Gastroesophageal sphincter (tissue), 3 donors: ENCODE results near the gene IPO11.

ENCODE experiments used
- CTCF ChIP-seq, 4 experiments: fragments of 200-600 bp in 2 of 4; fragments of 450-650 bp in 2 of 4; sonication (generic) in 1 of 4; IDR thresholded peaks; one replicate each; pipeline ENCODE4 v1.5.1; 2017 to 2019; ENCODE audit warnings: antibody characterized with exemption in 4 of 4, mild to moderate bottlenecking in 2 of 4, moderate library complexity in 2 of 4
- POLR2AphosphoS5 ChIP-seq: sonication (generic); formaldehyde crosslinking; IDR thresholded peaks from one replicate; pipeline ENCODE4 v1.6.1; 2017; ENCODE audit warnings: antibody characterized with exemption

- TF ChIP-seq POLR2AphosphoS5, result no peak
- TF ChIP-seq CTCF (IDR thresholded peaks at IDR 0.05), result no peak
These were observed 204.2 kb downstream of the IPO11 start for GRCh38 chr5:62616615-62617277.
